SHP77 (cell line): ENCODE measurements around the gene NPTX2.

Experiments used
- DNase-seq, 2 experiments: peaks; one replicate each; lab custom pipeline; 2025; lab: John Stamatoyannopoulos, UW

NPTX2 gene

DNA sequence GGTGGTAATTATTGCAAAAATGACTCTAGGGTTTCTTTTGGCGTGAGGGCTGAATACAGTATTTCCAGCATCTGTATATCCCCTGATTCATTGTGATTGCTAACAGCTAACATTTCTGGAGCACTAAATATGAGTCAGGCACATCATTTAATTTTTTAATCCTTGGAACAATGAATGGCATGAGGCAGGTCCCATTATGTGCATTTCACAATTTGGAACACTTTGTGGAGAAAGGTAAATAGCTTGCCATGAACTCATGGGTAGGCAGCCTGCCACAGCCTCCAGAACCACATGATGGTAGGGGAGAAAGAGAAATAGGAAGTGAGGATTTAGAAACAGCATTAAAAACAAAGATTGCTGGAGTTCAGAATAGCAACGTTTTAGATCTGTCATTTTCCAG lies 1.7 kb downstream of the NPTX2 start:
- no peak for DNase-seq

DNA sequence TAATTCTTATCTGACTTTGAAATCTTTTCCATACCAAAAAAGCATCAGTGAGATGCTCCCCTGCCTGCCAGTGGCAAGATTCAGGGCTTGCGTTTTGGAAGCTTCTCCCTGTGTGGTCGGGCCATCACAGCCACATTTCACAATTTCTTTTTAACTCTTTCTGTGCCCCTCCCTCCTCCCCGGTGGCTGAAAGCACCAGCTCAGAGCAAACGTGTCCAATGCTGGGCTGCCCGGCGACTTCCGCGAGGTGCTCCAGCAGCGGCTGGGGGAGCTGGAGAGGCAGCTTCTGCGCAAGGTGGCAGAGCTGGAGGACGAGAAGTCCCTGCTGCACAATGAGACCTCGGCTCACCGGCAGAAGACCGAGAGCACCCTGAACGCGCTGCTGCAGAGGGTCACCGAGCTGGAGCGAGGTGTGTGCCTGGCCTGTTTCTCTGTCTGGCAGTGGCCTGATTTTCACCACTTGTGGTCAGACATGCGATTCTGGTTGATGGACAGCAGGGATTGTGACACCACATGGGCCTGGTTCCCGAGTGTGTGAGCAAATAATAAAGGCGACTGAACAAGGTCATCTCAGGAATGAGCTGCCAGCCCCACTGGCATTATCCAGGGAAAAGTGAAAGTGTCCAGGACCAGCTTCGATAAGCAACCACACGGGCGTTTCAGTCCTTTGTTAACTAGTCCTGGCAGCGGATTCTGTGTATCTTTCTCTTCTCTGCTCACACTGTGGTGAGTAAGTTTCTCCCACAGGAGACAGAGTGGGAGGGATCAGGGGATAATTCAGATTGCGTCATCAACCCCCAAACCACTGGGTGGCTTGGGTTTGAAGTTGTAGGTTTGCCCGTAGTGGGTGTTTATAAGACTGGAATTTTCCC lies 2.6 kb downstream of the NPTX2 start:
- peak; percentile 23 to 42 for DNase-seq

DNA sequence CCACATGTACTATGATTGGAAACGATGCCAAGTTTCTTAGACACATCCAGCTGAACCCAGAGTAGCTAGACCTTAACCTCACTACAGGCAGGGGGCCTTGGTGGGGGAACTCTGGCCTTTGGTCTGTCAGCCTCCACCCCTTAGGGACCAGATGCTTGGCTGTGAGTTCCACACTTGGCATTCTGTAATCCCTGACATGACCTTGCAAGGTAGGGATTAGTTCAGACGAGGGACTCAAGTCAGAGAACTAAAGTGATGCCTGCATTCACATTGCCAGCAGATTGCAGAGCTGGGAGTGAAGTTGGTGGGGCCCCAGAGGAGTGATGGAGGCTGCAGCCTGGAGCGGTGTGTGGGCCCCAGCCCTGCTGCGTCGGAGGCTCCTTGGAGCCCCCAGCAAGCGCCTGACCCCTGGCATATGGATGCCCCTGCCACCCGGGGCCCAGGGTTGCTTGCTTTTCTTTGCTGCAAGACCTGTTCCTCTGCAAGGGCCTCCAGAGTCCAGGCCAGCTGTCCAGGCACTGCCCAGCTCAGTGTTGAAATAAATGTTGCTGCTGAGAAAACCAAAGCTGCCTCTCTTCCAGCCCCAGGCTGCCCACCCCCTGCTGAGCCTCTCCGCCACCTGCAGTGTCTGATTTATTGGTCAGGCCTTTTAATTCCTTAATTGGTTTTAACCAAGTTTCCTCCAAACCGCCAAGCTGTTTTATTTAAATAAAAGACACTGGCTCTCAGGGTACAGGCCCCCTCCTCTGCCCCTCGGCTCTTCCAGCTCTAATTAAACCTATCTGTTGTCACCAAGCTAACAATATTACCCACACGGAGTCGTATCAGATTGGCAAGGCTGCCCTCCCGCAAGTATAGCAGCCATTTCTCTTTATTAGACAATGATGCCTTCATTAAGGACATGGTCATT lies 4.7 kb downstream of the NPTX2 start:
- DNase-seq, result no peak

DNA sequence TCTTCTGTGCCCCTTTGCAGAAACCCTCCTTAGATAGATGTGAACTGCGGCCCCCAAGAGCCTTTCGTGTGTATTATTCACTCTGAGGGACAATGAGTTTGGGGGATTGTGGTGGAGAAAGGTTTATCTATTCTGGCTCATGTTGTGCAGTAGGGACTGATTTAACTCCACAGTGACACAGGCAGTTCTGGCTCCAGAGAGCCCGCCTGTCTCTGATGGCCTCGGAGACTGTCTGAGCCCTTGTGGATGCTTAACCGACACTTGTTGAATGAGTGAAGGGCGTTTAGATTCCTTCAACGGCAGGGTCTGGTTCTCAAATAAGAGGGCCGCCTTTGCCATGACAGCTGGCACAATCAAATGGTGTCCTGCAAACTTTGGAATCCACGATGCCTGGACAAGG lies 5.8 kb downstream of the NPTX2 start:
- DNase-seq, result no peak

DNA sequence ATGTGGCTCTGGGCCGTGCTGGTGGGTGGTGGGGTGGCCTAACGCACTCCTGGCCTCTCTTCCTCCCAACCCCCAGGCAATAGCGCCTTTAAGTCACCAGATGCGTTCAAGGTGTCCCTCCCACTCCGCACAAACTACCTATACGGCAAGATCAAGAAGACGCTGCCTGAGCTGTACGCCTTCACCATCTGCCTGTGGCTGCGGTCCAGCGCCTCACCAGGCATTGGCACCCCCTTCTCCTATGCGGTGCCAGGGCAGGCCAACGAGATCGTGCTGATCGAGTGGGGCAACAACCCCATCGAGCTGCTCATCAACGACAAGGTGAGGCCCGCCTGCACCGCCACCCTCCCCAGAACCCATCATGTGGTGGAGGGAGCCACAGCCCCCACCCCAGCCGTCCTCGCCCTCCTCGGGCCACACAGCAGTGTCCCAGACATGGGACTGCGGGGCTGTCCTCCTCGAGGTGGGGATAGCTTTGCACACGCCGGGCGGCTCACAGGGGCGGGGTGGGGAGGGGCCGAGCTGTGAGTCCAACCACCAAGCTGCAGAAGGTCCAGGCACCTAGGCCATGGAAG lies 7.8 kb downstream of the NPTX2 start:
- DNase-seq, result no peak

DNA sequence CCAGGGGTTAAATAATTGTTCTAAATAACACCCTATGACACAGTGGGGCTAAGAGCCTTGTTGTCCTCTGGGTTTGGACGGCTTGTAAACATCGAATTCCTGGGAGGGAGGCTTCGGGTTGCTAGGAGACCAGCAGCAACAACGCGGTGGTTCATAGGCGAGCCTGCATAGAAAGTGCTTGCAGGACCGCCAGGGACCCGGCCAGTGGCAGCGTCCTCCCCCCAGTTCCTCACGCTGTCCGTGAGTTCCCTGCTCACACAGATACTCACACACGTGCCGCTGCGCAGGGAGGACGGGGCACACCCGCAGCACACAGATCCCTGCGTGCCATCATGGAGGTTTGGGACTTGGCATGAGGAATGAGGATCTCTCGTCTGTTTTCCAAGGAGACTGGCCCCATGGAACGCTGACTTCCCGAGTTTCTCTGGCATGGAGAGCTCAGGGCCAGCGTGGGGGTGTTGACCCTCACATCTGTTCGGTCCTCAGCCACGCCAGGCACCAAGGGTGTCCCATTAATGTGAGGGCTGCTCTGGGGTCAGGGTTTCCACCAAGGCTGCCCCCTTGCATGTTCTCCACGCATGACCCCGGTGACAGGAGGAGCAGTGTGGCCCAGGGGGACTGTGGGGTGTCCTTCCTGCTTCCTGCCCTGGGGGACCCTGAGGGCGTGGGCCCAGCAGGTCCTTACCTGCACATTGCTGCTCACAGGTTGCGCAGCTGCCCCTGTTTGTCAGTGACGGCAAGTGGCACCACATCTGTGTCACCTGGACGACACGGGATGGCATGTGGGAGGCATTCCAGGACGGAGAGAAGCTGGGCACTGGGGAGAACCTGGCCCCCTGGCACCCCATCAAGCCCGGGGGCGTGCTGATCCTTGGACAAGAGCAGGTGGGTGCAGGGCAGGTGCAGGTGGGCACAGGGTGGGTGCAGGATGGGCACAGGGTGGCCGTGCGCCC lies 9.7 kb downstream of the NPTX2 start:
- DNase-seq, result no peak

DNA sequence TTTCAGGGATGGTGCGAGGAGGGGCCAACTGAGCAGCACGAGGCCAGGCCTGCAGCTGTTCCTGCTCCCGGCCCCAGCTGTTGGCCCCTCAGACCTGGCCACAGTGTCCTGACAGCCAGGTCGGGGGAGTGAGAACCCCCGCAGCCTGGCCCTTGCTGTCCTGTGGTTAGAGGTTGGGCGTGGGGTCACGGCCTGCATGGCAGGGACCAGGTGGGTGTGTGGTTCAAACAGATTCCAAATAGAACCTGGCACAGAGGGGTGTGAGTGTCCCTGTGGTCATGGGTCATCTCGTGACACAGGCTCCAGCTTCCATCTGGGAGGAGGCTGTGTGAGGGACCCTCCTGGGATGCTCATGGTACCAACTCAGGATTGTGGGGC lies 10.3 kb downstream of the NPTX2 start:
- no peak for DNase-seq

DNA sequence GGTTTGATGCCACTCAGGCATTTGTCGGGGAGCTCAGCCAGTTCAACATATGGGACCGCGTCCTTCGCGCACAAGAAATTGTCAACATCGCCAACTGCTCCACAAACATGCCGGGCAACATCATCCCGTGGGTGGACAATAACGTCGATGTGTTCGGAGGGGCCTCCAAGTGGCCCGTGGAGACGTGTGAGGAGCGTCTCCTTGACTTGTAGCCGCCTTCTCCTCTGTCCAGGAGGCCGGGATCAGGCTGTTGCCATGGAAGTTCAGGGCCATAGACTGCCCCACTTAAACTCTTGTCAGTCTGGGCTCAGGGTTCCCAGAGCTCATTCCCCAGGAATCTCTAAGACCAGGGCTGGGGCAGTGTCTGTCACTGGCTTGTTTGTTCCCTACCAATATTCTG lies 11.3 kb downstream of the NPTX2 start:
- no peak for DNase-seq

DNA sequence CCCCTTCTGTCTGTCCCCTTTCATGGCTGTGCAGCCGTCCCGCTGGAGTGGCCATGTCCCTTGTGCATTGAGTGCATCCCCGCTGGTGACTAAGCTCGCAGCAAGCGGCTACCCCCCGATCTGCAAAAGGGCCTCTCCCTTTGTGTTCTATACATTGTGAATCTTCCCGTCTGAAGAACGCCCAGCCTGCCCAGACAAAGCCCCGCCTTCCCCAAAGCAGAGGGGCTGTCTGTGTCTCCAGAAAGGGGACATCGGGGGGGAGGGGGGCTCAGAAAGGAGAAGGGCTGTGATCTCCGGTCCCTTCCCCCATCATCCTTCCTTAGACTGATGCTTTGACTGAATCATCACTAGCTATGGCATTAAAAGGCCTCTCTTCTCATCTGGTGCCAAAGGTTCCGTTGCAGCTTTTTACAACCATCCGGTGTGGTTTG lies 11.9 kb downstream of the NPTX2 start:
- no peak for DNase-seq

DNA sequence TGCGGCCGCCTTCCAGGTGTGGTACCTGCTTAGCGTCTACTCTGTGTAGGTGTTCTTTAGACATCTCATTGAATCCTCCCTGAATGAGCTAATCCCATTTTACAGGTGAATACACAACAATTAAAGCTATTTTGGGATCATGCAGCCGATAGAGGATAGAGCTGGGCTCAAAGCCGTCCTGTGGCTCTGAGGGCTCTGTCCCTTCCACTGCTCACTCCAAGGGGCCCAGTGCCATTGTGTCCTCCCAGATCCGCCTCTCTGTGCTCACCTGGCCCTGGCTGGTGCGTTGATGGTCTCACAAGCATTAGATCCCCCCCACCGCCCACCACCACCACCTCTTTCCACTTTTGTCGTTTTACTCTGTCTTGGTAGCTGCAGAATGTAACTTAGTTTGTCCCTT lies 13.1 kb downstream of the NPTX2 start:
- no peak for DNase-seq

DNA sequence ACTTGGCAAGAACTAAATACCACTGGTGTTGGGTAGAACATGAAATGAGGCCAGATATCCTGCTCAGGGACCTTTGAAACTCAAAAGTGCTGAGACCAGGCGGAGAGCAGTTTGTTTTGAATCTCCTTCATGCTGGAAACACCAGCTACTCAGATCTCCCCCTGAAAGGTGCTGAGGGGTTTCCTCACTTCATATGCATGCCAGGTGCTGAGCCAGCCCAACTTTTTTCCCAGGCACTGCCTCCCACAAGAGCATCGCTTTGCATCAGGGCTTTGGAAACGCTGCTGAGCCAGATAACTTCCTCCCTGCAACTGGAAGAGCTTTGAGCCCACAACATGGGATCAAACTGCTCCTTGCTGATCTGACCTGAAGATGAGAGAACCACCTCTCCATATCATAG lies 13.7 kb downstream of the NPTX2 start:
- no peak for DNase-seq

DNA sequence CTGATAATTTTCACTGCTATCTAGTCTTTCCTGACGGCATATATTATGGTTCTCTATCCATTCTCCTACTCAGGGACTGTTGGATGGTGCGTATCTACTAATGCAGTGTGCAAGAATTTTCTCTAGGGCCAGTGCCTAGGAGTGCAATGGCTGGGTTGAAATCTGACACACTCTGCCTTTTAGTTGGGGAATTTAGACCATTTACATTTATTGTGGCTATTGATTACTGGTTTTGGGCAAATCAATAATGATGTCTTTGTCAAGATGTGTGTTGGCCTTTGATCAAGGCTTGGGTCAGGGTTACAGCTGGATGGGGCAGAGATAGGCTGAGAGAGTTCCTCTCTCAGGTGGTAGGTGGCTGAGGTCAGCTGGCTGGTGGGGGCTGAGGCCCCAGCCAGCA lies 21.8 kb downstream of the NPTX2 start:
- DNase-seq, result no peak

DNA sequence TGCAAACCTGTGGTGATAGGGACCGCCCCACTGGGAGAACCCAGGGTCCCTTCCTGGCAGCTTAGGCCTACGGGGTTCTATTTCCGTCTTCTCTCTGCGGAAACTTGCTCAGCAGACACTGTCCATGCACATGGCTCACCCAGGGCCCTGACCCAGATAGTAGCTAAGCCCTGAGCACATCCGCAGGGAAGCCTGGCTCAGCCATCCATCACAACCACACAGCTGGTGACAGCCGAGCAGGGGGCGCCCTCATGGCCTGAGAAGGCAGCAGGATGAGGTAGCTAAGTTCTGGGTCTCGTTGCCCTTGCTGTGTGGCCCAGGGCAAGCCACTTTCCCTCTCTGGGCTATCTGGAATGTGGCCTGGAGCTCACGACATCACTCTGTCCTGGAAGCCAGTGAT lies 23.3 kb downstream of the NPTX2 start:
- no peak for DNase-seq

DNA sequence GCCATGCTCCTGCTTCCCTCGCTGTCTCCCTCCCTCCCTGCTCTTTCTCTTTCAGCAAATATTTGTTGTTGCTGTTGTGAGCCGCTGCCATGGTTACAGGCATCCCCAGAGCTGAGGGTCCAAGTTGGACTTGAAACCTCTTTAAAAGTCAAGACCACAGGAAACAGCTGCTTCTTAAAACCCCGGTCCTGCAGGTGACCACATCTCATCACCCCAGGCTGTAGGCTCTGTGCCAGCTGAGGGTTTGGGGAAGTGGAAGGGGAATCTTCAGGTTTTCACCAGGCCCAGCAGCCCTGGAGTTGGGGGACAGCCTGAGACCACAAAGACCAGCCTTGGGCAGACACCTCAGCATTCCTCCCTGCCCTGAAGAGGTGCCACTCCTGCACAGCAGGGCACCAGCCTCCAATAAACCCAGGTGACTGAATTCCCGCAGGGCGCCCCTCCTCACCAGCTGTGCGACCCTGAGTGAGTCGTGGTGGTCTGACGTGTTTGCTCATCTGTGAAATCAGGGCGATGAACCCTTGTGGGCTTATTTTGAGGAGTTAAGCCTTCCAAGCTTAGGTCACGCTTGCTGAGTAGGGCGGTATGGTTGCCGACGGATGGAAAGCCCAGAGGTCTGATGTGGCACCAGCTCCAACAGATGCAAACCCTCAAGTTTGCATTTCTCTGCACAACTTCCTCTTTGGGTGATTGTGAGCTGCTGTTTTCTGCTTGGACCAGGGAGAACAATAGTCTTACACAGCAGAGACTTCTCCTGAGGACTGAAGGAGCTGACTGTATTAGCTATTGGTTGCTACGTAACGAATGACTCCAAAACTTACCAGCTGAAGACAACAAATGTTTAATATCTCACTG lies 24.8 kb downstream of the NPTX2 start:
- no peak for DNase-seq

DNA sequence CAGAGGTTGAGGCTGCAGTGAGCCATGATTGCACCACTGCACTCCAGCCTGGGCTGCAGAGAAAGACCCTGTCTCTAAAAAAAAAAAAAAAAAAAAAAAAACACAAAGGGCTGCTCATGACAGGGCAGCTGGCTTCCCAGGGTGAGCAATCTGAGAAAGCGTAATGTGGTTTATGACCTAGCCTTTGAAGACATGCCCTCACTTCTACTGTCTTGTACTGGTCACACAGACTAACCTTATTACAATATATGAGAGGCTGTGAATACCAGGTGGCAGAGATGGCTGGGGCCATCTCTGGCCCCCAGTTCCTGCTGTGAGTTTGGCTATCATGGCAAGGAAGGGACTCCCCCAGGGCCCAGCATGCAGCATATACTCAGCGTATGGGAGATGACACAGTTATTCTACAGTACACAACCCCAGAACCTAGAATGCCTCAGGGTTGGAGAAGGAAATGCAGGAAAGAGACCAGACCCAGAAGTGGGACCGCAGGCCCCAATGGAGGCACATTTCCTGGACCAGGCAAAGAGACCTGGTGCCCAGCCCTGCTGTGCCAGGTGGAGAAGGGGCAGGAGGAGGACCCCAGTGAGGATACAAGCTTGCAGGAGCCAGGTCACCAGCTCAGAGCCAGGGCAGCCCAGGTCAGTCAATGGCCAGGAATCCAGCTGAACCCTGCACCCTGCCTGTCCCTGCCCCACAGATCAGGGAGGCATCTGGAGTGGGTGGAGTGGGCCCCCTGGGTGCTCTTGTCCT lies 26.3 kb downstream of the NPTX2 start:
- DNase-seq, result no peak

DNA sequence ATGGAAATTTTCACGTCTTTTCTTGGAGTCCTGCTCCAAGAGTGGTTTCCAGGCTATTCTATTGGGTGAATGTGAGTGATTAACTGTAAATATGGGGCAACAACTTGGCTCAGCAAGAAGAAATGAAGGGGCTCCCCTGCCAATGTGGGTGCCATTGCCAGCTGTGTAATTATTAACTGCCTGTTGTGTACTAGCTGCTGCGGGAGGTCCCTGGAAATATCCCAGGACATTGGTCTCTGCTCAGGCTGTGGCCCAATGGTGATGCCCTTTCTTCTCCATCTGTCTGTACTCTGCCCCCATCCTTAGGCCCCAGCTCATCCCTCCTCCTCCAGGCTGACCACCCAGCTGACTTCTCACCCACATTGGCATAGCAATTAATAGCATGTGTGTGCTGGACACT lies 29.4 kb downstream of the NPTX2 start:
- no peak for DNase-seq

DNA sequence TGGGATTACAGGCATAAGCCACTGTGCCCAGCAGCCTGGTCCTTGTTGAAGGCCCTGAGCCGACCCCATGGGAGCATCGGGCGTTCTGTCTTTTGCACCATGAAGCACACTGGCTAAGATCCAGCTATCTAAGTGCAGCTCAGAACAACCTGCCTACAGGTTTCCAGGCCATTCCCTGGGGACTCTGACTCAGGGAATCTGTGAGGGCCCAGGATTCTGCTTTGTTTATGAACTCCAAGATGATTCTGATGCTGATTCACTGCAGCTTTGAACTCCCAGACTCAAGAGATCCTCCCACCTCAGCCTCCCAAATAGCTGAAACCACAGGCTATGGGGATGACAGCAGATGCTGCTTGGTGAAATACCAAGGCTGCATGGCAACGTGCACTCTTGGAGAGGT lies 30.2 kb downstream of the NPTX2 start:
- no peak for DNase-seq

DNA sequence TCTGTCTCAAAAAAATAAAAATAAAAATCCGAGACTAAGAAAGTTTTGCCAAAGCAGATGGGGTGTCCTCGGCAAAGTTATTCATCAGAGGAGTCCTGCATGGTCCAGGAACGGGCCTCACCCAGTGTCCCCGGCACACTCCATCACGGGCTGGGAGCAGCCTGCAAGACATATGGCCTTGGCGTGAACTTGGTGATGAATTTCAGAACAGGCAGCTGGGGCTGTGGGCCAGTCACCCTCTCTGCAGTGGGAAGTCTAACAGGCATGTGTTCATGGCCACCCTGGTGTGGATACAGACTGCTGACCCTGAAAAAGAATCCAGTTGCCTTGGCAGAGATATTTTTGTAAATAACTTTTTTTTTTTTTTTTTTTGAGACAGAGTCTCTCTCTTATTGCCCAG lies 34.7 kb downstream of the NPTX2 start:
- DNase-seq, result no peak

DNA sequence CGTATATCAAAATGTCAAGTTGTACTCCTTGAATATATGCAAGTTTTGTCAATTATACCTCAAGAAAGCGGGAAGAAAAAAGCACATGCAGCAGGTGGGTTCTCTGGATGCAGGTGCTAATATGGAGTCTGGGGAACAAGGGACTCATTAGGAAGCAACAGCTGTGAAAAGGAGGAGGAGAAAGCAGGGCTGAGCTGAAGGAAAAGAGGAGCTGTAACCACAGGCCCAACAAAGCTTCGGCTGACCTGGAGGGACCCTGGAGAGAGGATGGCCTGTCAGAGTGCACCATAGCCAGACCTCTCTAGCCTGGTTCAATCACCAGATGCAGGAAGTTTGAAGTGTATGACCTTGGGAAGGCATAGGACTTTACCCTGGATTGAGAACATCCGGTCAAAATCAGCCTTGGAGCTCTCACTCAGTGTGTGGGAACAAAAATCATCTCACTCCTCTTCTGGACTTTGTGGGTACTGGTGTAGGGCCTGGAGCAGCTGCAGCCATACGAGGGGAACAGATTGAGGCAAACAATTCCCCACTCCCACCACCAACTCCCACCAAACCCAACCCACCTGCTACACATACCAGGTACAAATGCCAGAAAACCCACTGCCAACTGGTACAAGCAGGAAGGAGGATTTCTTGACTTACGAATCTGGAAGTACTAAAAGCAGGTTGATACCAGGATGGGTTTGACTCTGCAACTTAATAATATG lies 36.7 kb downstream of the NPTX2 start:
- no peak for DNase-seq
